HG03354 (cell line): ENCODE data around the gene AQP12A.
"Not testable (repeated sequence)": the region's sequence is repeated elsewhere in the genome, so short reads cannot be mapped to it uniquely, and the experiment has no call there.

ENCODE experiments used
- ATAC-seq: cut with Tn5 transposase; IDR thresholded peaks from one replicate; pipeline ENCODE4 v1.9.1; 2021; ENCODE audit warnings: mild to moderate bottlenecking; ENCODE audit not compliant: unreplicated experiment, poor library complexity, severe bottlenecking

AQP12A gene

GRCh38 chr2:240655931-240656886 lies 35.5 kb upstream of the AQP12A start:
- no peak for ATAC-seq

DNA sequence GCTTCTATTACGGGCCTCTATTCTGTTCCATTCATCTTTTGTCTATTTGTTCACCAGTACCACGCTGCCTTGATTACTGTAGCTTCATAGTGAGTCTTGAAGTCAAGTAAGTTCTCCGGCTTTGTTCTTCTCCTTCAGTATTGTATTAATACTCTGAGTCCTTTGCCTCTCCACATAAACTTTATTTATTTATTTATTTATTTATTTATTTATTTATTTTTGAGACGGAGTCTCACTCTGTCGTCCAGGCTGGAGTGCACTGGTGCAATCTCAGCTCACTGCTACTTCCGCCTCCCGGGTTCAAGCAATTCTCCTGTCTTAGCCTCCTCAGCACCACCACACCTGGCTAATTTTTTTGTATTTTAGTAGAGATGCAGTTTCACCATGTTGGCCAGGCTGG lies 31.8 kb upstream of the AQP12A start:
- ATAC-seq: not testable (repeated sequence)

DNA sequence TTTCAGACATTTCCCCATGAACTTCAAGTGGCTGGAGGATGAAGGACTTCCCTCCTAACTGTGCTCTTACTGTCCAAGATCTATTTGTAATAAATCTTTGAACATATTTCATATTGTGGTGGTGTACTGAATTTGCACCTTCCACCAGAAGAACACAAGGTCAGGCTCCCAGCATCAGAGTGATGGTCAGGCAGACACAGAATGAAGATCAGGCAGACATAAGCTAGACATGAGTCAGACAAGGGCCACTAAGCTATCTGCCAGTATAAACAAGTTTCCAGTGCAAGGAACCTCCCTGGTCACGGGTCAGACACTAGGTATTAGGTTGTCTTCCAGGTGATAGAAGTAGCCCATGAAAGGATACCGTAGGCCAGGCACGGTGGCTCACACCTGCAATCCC lies 29.0 kb upstream of the AQP12A start:
- no peak for ATAC-seq

DNA sequence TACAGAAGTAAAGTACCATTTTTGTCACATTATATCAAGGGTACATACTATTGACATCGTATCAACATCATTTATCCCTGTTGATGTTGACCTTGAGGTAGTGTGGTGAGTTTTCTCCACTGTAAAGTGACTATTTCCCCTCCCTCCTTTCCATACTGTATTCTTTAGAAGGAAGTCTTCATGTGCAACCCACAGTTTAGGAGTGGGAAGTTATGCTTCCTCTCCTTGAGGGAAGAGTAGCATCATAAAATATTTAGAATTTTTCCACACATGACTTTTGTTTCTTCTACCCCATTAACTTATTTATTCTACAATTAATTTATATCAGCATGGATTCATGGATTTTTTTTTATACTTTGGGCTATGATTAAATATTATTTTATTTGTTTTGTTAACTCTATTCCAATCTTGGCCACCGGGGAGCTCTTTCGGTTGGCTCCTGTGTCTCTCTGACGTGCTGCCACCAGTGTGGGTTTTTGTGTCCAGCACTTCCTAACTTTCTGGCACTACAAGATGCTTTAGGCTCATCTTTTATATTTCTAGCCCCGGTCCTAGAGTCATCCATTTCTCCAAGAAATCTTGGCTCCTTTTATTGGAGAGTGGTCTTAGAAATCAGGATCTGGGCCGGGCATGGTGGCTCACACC lies 28.0 kb upstream of the AQP12A start:
- no peak for ATAC-seq

GRCh38 chr2:240664622-240665021 lies 27.0 kb upstream of the AQP12A start:
- no peak for ATAC-seq

- no peak for ATAC-seq
Measured at GRCh38 chr2:240670402-240670801, 21.3 kb upstream of the AQP12A start.

- ATAC-seq: no peak
Measured at GRCh38 chr2:240670950-240671349, 20.7 kb upstream of the AQP12A start.

DNA sequence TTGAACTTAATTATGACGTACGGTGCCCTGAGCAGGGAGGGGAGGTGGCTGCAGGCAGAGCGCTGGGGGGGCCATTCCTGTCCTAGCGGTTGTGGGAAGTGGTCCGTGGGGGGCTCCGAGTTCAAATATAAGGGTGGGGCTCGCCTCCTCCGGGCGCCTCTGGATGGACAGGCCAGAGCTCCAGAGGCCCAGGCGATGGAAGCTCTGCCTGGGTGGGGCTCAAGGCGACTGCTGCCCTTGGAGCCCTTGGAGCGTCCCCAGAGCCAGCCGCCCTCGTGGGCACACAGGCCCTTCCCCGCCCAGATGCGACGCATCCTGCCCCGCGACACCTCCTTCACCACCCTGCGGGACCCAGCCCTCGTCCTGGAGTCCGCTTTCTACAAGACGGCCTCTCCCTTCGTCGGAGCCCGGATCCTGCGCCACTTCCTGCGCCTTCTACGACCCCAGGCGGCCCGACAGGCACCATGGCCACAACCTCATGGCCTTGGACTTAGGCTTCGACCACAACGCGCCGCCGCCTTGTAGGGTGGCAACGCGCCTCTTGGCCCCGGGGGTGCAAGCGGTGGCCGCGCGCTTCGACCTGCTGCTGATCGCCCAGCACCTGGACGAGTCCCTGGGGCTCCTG lies 19.5 kb upstream of the AQP12A start:
- ATAC-seq: no peak

- ATAC-seq: no peak
Measured at GRCh38 chr2:240672701-240673190, 18.9 kb upstream of the AQP12A start.

GRCh38 chr2:240674461-240675184 lies 17.0 kb upstream of the AQP12A start:
- not testable (repeated sequence) for ATAC-seq

DNA sequence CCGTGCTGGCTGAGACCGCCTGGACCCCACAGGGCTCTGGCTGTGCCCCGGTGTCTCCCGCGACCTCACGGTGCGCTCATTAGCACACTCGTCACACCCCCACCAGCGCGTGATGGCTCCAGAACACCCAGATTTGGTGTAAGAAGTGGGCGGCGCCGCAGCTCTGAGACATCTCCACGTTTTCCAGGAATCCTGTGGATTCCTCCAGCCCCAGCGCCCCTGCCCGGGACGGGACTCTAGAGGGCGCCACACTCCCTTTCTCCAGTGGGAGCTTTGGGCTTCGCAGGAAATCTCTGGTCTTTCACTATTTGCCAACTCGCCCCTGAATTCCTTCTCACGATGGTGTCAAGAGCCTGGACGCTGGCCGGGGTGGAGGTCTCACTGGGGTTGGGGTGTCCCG lies 16.3 kb upstream of the AQP12A start:
- not testable (repeated sequence) for ATAC-seq

DNA sequence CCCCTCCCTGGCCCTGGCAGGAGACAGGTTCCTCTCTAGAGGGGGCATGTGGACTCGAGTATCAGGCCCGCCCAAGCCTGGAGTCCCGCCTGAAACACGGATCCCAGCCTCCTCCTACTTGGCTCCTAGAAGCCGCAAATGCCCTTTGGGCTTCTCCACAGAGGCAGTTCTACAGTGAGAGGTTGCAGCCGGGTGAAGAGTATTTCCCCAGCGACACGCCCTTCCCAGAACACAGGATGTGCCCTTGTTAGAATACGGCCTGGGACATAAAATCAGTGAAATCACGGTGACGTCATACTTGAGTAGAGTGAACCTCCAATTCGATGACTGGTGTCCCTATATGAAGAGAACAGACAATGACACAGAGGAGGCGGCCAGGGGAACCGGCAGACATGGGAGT lies 13.6 kb upstream of the AQP12A start:
- not testable (repeated sequence) for ATAC-seq

GRCh38 chr2:240678909-240679308 lies 12.8 kb upstream of the AQP12A start:
- not testable (repeated sequence) for ATAC-seq

- not testable (repeated sequence) for ATAC-seq
Measured at GRCh38 chr2:240680185-240680584, 11.5 kb upstream of the AQP12A start.

GRCh38 chr2:240682431-240683224 lies 9.0 kb upstream of the AQP12A start, which contains the start of gene AQP12B:
Gene AQP12B (minus strand): TSS chr2:240682885. CDS start chr2:240682837, 48 bp downstream.
- not testable (repeated sequence) for ATAC-seq

DNA sequence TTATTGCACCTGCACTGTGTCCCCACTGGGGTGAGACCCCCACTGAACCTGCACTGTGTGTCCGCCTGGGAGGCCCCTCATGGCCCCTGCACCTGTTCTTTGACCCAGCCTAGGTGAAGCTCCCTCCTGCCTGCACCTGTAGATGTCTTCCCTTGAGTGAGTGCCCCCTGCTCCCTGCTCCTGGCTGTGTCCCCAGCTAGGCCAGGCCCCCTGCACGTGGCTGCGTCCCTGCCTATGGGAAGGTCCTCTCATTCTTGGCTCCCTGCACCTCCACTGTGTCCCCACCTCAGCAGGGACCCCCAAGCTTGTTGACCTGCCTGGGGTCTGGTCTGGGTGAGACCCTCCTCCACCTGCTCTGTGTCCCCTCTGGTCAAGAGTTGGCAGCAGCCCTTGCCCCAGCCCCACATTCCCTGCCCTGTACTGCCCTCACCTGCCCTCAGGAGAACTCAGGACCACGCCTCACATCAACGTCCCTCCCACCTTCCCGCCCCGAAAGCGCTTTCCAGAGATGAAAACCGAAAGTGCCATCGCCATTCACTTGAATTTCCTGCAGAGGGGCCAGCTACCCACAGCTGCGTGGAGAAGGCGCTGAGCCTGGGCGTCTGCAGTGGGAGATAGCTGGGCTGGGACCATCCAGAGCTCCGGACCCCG lies 8.2 kb upstream of the AQP12A start:
- not testable (repeated sequence) for ATAC-seq

GRCh38 chr2:240683980-240684728 lies 7.5 kb upstream of the AQP12A start:
- ATAC-seq: not testable (repeated sequence)
